RWPE1 (cell line): Measurements from ENCODE around the gene SLC16A9.

Source experiments
- CTCF ChIA-PET: fragments of 350-600 bp; sonication (Branson Sonifier 250); formaldehyde crosslinking; extraction: SDS; loops from one replicate; lab custom pipeline; 2021; lab: Yijun Ruan, JAX
- POLR2A ChIA-PET: fragments of 400-600 bp; formaldehyde crosslinking; extraction: SDS; loops from one replicate; lab custom pipeline; 2020; ENCODE audit warnings: antibody characterized with exemption; ENCODE audit not compliant: low non-redundant PET; lab: Yijun Ruan, JAX
- DNase-seq: peaks from one replicate; pipeline ENCODE4 v3.0.0; 2012; ENCODE audit warnings: low spot score
- H3K27ac ChIP-seq: fragments of 450-650 bp; 2 replicates; pipeline ENCODE4 v1.5.1; 2017
- TF ChIP-seq, protein P1 (sequence below): fragments of 450-650 bp; conservative IDR thresholded peaks from 2 replicates; pipeline ENCODE4 v1.5.1; 2017; ENCODE audit warnings: low read depth, mild to moderate bottlenecking

Gene SLC16A9

GRCh38 chr10:59713196-59713821 is 3.7 kb upstream of the SLC16A9 start:
- POLR2A ChIA-PET, result no interaction called here
- H3K27ac ChIP-seq, result no peak overlapping the region
- TF ChIP-seq, protein P1, sequence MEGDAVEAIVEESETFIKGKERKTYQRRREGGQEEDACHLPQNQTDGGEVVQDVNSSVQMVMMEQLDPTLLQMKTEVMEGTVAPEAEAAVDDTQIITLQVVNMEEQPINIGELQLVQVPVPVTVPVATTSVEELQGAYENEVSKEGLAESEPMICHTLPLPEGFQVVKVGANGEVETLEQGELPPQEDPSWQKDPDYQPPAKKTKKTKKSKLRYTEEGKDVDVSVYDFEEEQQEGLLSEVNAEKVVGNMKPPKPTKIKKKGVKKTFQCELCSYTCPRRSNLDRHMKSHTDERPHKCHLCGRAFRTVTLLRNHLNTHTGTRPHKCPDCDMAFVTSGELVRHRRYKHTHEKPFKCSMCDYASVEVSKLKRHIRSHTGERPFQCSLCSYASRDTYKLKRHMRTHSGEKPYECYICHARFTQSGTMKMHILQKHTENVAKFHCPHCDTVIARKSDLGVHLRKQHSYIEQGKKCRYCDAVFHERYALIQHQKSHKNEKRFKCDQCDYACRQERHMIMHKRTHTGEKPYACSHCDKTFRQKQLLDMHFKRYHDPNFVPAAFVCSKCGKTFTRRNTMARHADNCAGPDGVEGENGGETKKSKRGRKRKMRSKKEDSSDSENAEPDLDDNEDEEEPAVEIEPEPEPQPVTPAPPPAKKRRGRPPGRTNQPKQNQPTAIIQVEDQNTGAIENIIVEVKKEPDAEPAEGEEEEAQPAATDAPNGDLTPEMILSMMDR, result no peak
- no peak for DNase-seq
- CTCF ChIA-PET, result no interaction called here

DNA sequence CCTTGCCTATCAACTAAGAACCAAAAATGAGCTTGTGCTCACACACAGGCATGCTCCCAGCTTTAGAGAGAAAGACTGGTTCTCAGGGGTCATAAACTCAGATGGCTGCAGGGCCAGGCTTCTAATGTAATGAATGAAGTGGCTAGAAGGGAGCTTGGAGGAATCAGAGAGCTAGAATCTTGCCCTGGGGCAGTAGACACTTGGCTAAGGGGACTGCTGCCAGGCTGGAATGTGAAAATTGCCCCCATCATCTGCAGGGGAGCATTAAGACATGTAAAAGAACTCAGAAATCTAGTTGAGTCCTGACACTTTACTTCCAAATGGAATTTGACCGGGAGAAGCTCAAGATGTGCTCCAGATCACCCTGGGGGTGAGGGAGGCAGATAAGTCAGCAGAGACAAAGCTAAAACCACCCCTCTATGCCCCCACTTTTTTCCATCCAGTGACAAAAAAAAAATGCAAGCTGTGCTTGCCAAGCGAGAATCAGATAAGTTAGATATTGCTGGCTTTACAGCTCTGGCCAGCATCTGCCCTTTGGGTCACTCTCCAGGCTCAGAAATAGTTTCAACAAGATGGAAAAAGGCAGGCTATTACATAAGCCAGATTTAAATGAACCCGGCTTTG is 2.3 kb upstream of the SLC16A9 start:
- CTCF ChIA-PET, result interaction anchor here (0.6 to 0.7 kb wide), 2 partner anchors 9 to 1917 kb away, joined by 3 to 4 read pairs; no protein-coding TSS in a partner anchor

DNA sequence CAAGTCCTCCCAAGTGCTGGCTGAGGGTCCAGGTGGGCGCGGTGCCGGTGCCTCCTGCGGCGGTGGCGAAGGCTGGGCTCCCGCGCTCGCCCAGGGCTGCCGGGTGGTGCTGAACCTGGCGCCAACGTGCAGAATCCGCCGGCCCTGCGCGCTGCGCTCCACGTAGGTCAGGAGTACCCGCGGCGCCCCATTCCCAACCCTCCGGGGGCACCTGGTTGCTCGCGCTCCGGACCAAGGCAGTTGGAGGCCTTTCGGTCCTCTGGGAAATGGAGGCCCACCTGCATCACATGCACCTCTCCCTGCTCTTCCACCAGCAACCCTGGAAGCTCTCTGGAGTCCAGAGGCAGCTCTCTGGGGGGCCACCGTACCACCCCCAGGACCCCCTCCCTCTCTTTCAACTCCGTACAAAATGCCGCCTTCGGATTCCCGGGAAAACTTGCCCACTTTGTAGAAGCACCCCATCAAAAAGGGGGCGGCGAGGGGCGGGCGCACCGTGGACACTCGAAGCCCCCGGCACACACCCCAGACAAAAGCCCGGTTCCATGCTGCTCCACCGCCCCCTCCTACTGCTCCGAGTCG is 745 bp downstream of the SLC16A9 start:
- H3K27ac ChIP-seq, result no peak overlapping the region
- peak; percentile 36 for DNase-seq
- CTCF ChIA-PET, result interaction anchor here (0.6 to 0.7 kb wide), 4 partner anchors 17 to 827 kb away, joined by 3 to 5 read pairs (median 4); no protein-coding TSS in a partner anchor
- POLR2A ChIA-PET, result no interaction called here
- TF ChIP-seq, protein P1, result no peak

More for the DNA sequence above, 2.3 kb upstream of the SLC16A9 start:
- no peak overlapping the region for H3K27ac ChIP-seq
- POLR2A ChIA-PET, result no interaction called here
- TF ChIP-seq, protein P1, result no peak
- no peak for DNase-seq

- DNase-seq, result no peak
- ChIA-PET POLR2A (no interaction called here), CTCF (interaction anchor here (0.6 kb wide), 1 partner anchor 124 kb away, joined by 6 read pairs; no protein-coding TSS in a partner anchor)
- TF ChIP-seq, protein P1, result no peak
- no peak overlapping the region for H3K27ac ChIP-seq
Measured at GRCh38 chr10:59706851-59707797, 2.5 kb downstream of the SLC16A9 start.

- TF ChIP-seq, protein P1, result no peak
- ChIA-PET POLR2A (no interaction called here), CTCF (no interaction called here)
- H3K27ac ChIP-seq, result no peak overlapping the region
- no peak for DNase-seq
Measured at GRCh38 chr10:59705931-59706330, 3.7 kb downstream of the SLC16A9 start.

- H3K27ac ChIP-seq, result no peak overlapping the region
- ChIA-PET POLR2A (no interaction called here), CTCF (no interaction called here)
- no peak for DNase-seq
- TF ChIP-seq, protein P1, result no peak
Measured at GRCh38 chr10:59704630-59705029, 5.0 kb downstream of the SLC16A9 start.
